ENCODE measurements around the gene ZNF280D. TPM values are rescaled to one million over a fixed set of nuclear protein-coding genes. Genes with fewer than 3 reads are reported as not detected.

Gene ZNF280D
- total RNA-seq, 1 experiment from 2014 or later = 25.6 TPM

DNA sequence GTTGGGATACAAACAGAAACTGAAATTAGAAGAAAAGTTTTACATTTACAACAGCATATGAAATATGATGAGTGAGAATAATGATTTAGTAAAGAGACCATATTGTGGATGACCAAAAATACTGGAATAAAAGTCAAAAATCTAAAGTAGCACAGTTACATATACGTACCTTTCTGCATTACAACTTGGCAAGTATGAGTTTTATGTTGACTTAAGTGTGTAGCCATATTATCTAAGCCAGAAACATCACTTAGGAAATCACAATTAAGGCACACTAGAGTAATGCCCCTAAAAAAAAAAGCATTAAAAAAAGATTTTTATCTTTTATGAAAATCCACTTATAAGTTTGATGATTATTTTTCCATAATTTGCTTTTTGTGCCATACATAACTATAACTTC lies 79.1 kb downstream of the ZNF280D start:
- DNase-seq (ENCODE audit: extremely low read depth, low read depth) = no peak

DNA sequence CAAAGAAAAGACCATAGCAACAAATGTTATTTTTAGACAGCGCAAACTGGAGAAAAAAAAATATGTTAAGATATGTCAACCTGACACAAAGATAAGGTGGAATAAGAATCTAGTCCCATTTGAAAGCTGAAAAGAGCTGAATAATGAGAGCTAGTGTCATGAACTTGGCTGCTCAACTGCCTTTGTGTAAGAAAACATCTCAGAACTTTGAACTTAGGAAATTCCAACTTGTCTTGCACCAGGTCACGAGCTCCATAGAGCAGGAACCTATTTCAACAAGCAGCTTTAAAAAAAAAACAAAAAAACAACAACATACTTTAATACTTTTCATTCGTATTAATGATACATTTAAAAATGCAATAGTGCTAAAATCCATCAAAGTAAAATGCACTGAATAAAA lies 79.5 kb downstream of the ZNF280D start:
- no peak for DNase-seq (ENCODE audit: extremely low read depth, low read depth)

DNA sequence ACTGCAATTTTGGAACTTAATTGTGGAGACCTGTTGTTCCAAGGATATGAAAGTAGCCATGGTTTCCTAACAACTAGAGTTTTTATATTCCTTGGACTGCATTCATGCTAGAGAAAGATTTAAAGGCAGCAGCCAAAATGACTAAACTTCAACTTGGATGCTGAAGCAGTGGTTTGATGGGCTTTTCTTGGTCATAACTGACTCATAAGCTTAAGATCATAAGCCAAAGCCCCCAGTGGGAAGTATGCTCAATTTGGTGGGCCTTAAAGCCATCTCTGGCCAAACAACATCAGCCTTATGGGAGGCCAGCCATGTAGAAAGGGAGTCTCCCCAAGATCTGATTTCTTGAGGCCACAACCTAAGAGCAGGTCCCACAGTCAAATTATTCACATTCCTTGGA lies 80.2 kb downstream of the ZNF280D start:
- DNase-seq (ENCODE audit: extremely low read depth, low read depth) = no peak

DNA sequence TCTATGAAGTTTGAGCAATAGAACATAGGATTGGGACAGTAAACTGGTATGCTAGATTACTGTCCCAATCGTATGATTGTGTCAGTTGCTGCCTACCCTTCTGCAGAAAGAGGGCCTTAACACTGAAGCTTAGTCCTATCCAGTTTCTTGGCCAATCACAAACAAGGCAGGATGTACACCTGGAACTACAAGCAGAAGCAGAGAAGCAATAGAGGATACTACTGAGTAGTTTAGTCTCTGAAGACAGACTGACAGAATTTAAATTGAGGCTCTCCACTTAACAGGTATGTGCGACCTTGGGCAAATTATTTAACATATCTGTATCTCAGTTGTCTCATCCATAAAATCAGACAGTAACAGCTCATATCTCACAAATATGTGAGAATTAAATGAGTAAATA lies 85.0 kb downstream of the ZNF280D start:
- no peak for DNase-seq (ENCODE audit: extremely low read depth, low read depth)

DNA sequence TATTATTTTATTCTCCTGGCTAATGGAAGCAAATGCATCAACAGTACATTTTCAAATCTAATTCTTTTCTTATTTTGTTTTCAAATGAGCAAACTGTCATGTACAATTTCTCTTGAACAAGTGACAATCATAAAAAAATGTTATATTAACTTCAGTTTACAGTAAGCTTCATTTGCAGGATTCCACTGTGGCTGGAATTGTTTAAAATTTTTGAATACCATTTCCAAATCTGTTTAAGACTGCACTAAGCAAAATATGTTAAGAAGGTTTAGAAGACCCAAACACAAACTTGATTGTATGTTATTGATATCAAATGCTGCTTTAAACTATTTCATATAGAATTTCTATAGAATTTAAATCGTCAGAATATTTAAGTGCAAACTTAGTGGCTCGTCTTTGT lies 92.8 kb downstream of the ZNF280D start:
- DNase-seq (ENCODE audit: extremely low read depth, low read depth) = no peak

DNA sequence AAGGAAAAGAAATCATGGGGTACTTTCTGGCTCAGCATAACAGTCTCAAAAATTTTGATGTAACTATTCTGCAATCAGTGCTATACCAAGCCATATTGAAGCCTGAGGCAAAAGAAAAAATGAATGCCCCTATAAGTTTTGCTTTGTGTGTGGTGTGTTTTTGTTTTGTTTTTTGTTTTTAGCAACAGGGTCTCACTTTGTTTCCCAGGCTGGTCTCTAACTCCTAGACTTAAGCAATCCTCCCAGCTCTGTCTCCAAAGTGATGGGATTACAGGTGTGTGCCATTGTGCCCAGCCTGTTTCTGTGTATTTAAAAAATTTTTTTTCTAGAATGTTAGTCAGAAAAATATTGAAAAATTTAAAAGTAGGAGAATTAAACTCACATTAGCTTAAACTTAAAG lies 93.2 kb downstream of the ZNF280D start:
- no peak for DNase-seq (ENCODE audit: extremely low read depth, low read depth)

DNA sequence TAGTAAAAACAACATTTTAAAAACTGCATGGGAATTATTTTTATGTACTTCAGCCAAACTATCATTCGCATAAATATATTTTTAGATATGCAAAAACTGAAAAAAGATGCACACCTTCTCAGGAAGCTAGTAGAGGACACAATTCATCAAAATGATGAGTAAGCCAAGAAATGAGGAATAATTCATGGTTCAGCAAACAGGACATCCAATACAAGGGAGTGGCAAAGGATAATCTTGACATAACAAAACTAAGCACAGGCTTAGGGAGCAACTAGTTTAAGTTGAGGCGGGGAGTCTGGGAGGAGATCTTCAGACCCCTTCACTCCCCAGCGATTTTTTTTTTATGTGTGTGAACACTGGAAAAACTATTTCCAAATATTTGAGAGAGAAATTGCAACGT lies 93.7 kb downstream of the ZNF280D start:
- no peak for DNase-seq (ENCODE audit: extremely low read depth, low read depth)

DNA sequence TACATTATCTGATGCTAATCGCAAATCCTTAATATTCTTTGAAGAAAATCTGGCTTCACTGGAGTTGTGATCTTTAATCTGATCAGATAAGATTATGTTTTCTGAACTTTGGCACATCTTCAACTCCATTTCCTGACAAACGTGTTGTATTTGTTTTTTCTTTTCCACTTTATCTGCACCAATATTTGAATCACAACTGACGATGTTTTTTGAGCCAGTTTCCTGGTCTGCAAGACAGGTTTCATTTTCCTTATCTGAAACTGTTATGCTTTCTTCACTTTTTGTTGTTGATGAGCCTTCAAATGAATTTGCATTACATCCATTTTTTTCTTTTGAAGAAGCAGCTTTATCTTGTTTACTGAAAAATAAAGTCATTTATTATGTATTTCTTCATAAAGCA lies 101.5 kb downstream of the ZNF280D start:
- no peak for DNase-seq (ENCODE audit: extremely low read depth, low read depth)

DNA sequence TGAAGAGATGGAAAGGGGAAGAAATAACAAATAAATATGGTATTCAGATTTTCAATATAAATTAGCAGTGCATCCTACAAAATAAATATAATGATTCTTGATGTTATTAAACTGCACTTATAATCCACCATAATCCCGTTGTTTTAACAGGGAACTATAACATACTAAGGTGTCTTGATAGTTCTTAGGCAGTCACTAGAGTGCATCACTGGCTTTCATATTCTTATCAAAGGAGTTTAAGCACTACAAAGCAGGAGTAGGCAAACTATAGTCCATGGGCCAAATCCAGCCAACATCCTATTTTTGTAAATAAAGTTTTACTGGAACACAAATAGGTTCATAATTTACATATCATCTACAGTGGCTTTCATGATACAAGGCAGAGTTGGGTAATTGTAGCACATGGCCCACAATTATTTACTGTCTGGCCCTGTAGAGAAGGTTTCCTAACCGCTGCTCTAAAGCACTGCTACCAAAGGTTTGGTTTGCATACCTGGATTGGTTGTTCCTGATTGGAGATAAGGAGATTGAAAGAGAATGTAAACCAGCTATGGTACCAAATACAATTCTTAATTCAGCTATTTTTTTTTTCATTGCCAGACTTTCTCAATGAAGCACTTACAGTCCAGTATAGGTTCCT lies 104.3 kb downstream of the ZNF280D start:
- no peak for DNase-seq (ENCODE audit: extremely low read depth, low read depth)

DNA sequence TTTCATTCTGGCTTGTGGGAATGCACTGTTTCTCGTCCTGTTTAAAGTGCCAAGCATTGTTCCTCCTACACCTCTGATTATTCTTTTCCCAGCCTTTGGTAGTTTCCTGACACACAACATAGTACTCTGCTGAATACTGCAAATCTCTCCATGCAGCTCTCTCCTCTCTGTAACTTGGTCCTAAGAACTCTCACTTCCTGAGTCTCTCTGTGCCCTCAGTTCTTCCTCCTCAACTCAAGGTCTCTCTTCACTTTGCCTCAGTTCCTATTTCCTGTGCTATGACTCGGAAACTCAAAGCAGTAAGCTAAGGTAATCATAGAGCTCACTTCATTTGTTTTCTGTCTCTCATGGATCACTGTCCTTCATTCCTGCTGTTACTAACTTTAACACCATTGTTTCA lies 113.4 kb downstream of the ZNF280D start:
- no peak for DNase-seq (ENCODE audit: extremely low read depth, low read depth)

DNA sequence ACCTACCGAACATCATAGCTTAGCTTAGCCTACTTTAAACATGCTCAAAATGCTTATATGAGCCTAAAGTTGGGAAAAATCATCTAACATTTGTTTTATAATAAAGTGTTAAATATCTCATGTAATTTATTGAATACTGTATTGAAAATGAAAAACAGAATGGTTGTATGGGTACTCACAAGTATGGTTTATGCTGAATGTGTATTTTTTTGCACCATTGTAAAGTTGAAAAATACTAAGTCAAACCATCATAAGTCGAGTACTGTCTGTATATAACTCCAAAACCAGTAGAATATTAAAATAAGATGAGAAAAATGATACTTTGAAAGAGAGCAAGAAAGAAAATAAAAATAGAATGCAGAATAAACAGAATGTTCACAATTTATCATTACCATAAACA lies 115.7 kb downstream of the ZNF280D start:
- no peak for DNase-seq (ENCODE audit: extremely low read depth, low read depth)

DNA sequence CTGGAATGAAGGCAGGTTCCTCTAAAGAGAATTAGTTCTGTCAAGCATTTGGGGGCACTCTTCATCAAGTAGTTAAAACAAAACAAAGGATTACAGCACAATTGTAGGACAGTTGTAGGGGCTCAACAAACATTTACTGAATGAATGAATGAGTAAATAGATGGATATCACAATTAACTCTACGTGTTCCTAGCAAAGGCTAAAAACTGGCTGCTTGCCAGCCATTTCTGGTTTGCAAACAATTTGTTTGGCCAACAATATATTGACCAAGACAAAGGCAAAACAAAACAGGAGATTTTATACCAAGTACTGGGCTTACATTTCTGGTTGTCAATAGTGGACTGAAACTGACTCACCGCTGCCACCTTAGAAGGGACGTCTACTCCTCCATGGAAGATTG lies 116.8 kb downstream of the ZNF280D start:
- no peak for DNase-seq (ENCODE audit: extremely low read depth, low read depth)

DNA sequence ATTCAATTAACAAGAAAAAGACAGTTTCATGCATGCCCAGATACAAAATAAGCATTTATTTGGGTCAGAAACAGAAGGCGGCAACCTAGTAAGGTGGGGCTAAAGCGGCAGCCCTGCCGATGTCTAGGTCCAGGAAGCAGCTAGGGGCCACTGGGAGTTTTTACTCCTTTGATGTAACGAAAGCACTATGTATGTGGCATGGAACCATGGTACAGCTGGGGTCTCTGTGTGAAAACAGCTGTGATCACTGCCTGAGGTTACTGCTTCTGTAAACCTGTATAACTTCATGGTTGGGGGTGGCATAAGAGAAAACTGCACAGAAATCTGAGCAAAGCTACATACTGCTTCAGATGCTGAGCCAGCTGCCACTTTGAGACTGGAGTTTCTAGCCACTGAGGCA lies 119.5 kb downstream of the ZNF280D start:
- no peak for DNase-seq (ENCODE audit: extremely low read depth, low read depth)

DNA sequence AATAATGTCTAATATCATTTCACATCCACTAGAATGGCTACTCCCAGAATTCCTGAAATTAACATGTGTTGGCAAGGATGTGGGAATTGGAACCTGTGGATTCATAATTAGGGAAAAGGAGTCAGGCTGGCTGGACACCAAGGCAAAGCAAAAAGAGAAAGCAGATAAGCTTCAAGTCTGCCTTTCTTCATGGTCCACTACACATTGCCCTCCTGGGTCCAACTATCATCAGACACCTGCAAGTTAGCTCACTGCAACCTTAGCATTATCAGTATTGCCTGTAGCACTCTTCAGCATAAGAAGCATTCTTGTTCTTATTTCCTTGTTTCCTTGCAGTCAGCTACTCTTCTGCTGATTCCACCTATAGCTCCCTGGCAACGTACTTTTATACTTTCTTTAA lies 124.3 kb downstream of the ZNF280D start:
- no peak for DNase-seq (ENCODE audit: extremely low read depth, low read depth)

DNA sequence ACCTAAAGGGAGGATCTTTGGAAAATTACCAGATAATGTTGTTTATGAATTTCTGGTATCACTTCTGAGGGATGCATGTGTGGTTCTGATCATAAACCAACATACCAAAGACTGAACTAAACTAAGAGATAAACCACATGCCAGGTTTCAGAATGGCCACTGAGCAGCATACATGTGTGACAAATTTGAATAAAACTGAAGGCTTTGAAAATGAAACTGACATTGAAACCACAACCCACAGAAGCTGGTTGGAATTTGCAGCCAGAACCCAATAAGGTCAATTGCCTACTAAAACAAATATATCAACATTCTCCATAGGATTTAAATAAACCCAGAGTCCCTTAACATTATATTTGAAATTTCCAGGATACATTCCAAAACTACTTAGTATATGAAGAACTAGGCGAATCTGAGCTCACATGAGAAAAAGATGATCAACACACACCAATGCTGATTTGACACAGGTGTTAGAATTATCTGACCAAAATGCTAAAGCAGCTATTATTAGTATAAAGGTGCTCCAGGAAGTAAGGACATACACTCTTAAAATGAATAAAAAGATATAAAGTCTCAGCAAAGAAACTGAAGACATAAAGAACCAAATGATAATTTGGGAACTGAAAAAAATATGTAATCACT lies 125.0 kb downstream of the ZNF280D start:
- DNase-seq (ENCODE audit: extremely low read depth, low read depth) = no peak

DNA sequence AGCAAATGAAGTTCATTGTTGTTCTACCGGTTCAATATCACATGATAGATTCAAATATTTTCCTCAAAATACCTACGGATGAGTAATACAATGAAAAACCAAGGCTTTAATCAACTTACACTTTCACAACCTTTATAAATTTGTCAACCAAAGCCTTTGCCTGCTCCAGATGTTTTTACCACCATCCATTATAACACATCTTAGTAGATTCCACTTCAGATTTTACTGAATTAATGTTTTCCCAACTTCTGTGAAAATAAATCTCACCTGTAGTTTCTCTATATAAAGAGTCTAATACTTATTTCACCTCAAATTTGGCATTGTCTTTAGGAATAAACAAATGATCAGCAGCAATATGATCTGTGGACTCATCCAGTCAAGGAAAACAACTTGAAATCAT lies 131.1 kb downstream of the ZNF280D start:
- DNase-seq (ENCODE audit: extremely low read depth, low read depth) = no peak

DNA sequence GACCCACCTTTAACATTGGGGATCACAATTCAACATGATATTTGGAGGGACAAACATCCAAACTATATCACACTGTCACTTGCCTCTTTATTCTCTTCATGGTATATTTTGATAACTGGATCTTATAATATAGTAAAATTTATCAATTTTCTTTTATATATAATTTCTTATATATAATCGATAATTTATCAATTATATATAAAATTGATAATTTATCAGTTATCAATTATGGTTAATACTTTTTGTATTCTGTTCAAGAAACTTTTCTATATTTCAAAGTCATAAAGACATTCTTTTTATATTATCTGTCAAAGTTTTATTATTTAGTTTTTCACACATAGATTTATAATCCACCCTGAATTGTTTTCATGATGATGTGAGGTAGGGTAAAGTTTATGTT lies 132.9 kb downstream of the ZNF280D start:
- DNase-seq (ENCODE audit: extremely low read depth, low read depth) = no peak

DNA sequence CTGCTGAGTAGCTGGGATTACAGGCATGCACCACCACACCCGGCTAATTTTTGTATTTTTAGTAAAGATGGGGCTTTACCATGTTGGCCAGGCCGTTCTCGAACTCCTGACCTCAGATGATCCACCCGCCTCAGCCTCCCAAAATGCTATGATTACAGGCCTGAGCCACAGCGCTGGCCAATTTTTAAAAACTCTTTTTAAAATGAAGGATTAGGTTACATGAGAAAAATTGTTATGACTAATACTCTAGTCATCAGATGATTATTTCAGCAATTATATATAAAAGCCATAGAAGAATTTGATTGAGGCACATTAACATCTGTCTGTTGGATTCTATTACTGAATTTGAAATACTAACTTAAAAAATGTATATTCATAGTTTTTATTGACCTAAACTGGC lies 134.3 kb downstream of the ZNF280D start:
- no peak for DNase-seq (ENCODE audit: extremely low read depth, low read depth)

DNA sequence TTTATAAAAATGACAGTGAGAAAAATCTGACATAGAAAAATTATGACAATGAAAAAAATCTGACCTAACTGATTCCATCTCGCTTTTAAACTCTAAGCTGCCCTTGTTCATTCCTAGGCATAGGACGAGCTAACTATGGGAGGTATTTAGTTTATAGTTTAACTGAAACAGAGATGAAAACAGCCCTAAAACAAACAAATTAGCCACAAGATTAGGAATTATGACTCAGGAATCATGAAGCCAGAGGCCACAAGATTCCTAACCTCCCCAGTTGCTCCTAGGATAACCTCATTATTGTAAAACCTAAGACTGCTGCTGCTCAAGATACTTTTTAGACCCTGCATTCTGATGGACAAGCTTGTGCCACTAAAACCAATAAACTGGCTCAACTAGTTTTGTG lies 145.6 kb downstream of the ZNF280D start:
- DNase-seq (ENCODE audit: extremely low read depth, low read depth) = no peak

DNA sequence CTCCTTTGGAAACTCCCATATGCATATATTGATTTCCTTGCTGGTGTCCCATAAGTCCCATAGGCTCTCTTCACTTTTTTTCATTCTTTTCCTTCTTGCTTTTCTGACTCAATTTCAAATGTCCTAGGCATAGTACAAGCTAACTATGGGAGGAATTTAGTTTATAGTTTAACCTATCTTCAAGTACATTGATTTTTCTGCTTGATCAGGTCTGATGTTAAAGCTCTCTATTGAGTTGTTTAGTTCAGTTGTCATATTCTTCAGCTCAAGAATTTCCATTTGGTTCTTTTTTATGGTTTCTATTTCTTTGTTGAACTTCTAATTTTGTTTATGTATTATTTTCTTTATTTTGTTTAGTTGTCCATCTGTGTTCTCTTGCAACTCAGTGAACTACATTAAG lies 147.1 kb downstream of the ZNF280D start:
- DNase-seq (ENCODE audit: extremely low read depth, low read depth) = no peak

DNA sequence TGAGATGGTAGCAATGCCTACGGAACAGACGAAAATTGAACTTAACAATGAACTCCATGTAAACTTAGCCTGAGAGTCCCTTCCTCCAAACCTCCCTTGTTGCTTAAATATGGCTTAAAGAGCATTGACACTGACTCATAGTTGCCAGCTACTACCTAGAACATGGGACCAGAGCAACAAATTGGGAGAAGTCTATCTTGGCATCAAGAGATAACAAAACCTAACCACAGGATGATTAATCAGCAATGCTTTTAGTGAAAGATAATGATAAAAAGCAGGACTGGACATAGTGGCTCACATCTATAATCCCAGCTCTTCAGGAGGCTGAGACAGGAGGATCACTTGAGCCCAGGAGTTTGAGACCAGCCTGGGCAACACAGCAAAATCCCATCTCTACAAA lies 150.5 kb downstream of the ZNF280D start:
- DNase-seq (ENCODE audit: extremely low read depth, low read depth) = no peak
